ENCODE measurements around the gene F11R. TPM values are rescaled to one million over a fixed set of nuclear protein-coding genes. Genes with fewer than 3 reads are reported as not detected.

Gene F11R
- total RNA-seq, result 3.7 and 12.7 TPM in 2 replicates

GRCh38 chr1:161020509-161021164, at the start of gene F11R:
Gene F11R (minus strand): TSS chr1:161021152. CDS start chr1:161021073, 79 bp downstream.

GRCh38 chr1:161069731-161070270, 48.8 kb upstream of the F11R start, which contains the start of gene ARHGAP30:
Gene ARHGAP30 (minus strand): TSS chr1:161069891. CDS start chr1:161069624, 267 bp downstream.

GRCh38 chr1:161045736-161046604, 25.0 kb upstream of the F11R start, which contains the start of gene USF1:
Gene USF1 (minus strand): TSS chr1:161045977. CDS start chr1:161043275, 2,702 bp downstream.

GRCh38 chr1:161038523-161039153, 17.7 kb upstream of the F11R start, which contains the start of gene TSTD1:
Gene TSTD1 (minus strand): TSS chr1:161038964. CDS start chr1:161038889, 75 bp downstream.

GRCh38 chr1:160954158-160955104, 66.5 kb downstream of the F11R start, which contains the start of gene ITLN2:
Gene ITLN2 (minus strand): TSS chr1:160954809. CDS start chr1:160954741, 68 bp downstream.

Small RNAs within 50 kb of the gene (small RNA-seq; reads per million reads assigned to genes)
- not detected for gene AL591806.2 (ENCODE audit: low replicate concordance)

Other genes with a start within 250 kb of the F11R start
- not detected in 2 replicates for gene LY9, start 225.0 kb downstream of the F11R start, total RNA-seq
- gene CD244, start 158.3 kb downstream of the F11R start, total RNA-seq, result not detected in 2 replicates
- gene ITLN1, start 136.0 kb downstream of the F11R start, total RNA-seq, result not detected in 2 replicates
- not detected in 2 replicates for gene ITLN2, start 66.3 kb downstream of the F11R start, total RNA-seq
- gene TSTD1, start 17.8 kb upstream of the F11R start, total RNA-seq, result 5.7 and 6.7 TPM in 2 replicates
- gene USF1, start 24.8 kb upstream of the F11R start, total RNA-seq, result 51.0 and 92.8 TPM in 2 replicates
- under 0.01 TPM in 1 of 2 replicates, not detected in the other for gene ARHGAP30, start 48.7 kb upstream of the F11R start, total RNA-seq
- 1.1 and 2.6 TPM in 2 replicates for gene NECTIN4, start 68.4 kb upstream of the F11R start, total RNA-seq
- gene KLHDC9, start 77.2 kb upstream of the F11R start, total RNA-seq, result 0.66 and 1.1 TPM in 2 replicates
- gene PFDN2, start 96.9 kb upstream of the F11R start, total RNA-seq, result 29.8 and 78.3 TPM in 2 replicates
- 23.2 and 34.6 TPM in 2 replicates for gene NIT1, start 97.0 kb upstream of the F11R start, total RNA-seq
- gene DEDD, start 111.5 kb upstream of the F11R start, total RNA-seq, result 31.5 and 35.9 TPM in 2 replicates
- gene UFC1, start 132.8 kb upstream of the F11R start, total RNA-seq, result 66.7 and 120 TPM in 2 replicates
- 10.7 and 12.0 TPM in 2 replicates for gene USP21, start 138.3 kb upstream of the F11R start, total RNA-seq
- 10.1 and 16.5 TPM in 2 replicates for gene PPOX, start 145.3 kb upstream of the F11R start, total RNA-seq
- gene B4GALT3, start 156.4 kb upstream of the F11R start, total RNA-seq, result 33.9 and 34.1 TPM in 2 replicates
- gene ADAMTS4, start 177.9 kb upstream of the F11R start, total RNA-seq, result 4.2 and 27.5 TPM in 2 replicates
- gene NDUFS2, start 181.2 kb upstream of the F11R start, total RNA-seq, result 101 and 115 TPM in 2 replicates
- gene FCER1G, start 194.1 kb upstream of the F11R start, total RNA-seq, result not detected in 2 replicates
- not detected in 2 replicates for gene APOA2, start 202.5 kb upstream of the F11R start, total RNA-seq
- 6.6 and 15.3 TPM in 2 replicates for gene TOMM40L, start 204.9 kb upstream of the F11R start, total RNA-seq
- gene NR1I3, start 217.1 kb upstream of the F11R start, total RNA-seq, result not detected in 2 replicates
- not detected in 2 replicates for gene PCP4L1, start 237.6 kb upstream of the F11R start, total RNA-seq